ENCODE data around the gene ACSF2.

ACSF2 gene

GRCh38 chr17:50505591-50506130 lies 79.6 kb downstream of the ACSF2 start:
- DNase-seq: no peak

- no peak for DNase-seq
These were observed 80.3 kb downstream of the ACSF2 start for GRCh38 chr17:50506298-50506697.

GRCh38 chr17:50507871-50508572 lies 82.0 kb downstream of the ACSF2 start, which contains the start of gene MYCBPAP:
Gene MYCBPAP (plus strand): TSS chr17:50508439. CDS start chr17:50508675, 236 bp downstream.
- DNase-seq: no peak

GRCh38 chr17:50508573-50509460 lies 82.8 kb downstream of the ACSF2 start:
- no peak for DNase-seq

- no peak for DNase-seq
These were observed 85.0 kb downstream of the ACSF2 start for GRCh38 chr17:50511058-50511457.

- DNase-seq: no peak
These were observed 87.5 kb downstream of the ACSF2 start for GRCh38 chr17:50513495-50513894.

- no peak for DNase-seq
These were observed 88.4 kb downstream of the ACSF2 start for GRCh38 chr17:50514388-50514787.

- DNase-seq: no peak
These were observed 89.1 kb downstream of the ACSF2 start for GRCh38 chr17:50514936-50515702.

- DNase-seq: no peak
These were observed 91.0 kb downstream of the ACSF2 start for GRCh38 chr17:50517011-50517410.

- DNase-seq: no peak
These were observed 91.7 kb downstream of the ACSF2 start for GRCh38 chr17:50517504-50518383.

GRCh38 chr17:50518384-50519023 lies 92.5 kb downstream of the ACSF2 start:
- no peak for DNase-seq

GRCh38 chr17:50519141-50519834 lies 93.3 kb downstream of the ACSF2 start:
- no peak for DNase-seq

GRCh38 chr17:50520483-50520882 lies 94.5 kb downstream of the ACSF2 start:
- no peak for DNase-seq

- no peak for DNase-seq
These were observed 95.5 kb downstream of the ACSF2 start for GRCh38 chr17:50521514-50521913.

- DNase-seq: no peak
These were observed 96.7 kb downstream of the ACSF2 start for GRCh38 chr17:50522766-50523165.

- DNase-seq: no peak
These were observed 97.2 kb downstream of the ACSF2 start for GRCh38 chr17:50523208-50523607.
